Thyroid gland (tissue), 4 donors: ENCODE results near the gene IVD.

Source experiments
- POLR2A ChIP-seq, 2 donors: fragments of 450-650 bp; IDR thresholded peaks; one replicate each; pipeline ENCODE4 v1.6.1; 2017; ENCODE audit warnings: antibody characterized with exemption in 2 of 2, mild to moderate bottlenecking in 2 of 2, moderate library complexity in 1 of 2
- TF ChIP-seq, protein P1 (sequence below), 6 experiments: fragments of 200-600 bp in 3 of 6; fragments of 450-650 bp in 3 of 6; sonication (generic) in 3 of 6; IDR thresholded peaks; one replicate each; pipeline ENCODE4 v1.5.1; 2016 to 2019; ENCODE audit warnings: antibody characterized with exemption in 6 of 6, mild to moderate bottlenecking in 2 of 6, inconsistent platforms in 1 of 6, moderate library complexity in 1 of 6

DNA sequence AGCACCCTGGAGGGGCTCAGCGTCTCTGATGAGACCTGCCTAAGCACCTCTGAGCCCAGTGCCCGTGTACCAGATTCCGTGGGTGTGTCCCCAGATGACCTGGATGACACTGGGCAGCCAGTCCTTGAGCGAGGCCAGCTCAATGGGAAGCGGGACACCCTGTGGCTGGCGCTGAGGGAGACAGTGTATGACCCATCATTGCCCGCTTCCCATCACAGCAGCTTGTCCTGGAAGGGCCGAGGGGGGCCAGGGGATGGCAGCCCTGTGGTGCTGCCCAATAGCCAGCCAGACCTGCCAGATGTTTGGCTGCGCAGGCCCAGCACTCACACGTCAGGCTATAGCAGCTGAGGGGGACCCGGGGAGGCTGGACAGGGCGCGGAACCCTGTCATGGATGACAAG lies 35.6 kb upstream of the IVD start:
- TF ChIP-seq, protein P1, sequence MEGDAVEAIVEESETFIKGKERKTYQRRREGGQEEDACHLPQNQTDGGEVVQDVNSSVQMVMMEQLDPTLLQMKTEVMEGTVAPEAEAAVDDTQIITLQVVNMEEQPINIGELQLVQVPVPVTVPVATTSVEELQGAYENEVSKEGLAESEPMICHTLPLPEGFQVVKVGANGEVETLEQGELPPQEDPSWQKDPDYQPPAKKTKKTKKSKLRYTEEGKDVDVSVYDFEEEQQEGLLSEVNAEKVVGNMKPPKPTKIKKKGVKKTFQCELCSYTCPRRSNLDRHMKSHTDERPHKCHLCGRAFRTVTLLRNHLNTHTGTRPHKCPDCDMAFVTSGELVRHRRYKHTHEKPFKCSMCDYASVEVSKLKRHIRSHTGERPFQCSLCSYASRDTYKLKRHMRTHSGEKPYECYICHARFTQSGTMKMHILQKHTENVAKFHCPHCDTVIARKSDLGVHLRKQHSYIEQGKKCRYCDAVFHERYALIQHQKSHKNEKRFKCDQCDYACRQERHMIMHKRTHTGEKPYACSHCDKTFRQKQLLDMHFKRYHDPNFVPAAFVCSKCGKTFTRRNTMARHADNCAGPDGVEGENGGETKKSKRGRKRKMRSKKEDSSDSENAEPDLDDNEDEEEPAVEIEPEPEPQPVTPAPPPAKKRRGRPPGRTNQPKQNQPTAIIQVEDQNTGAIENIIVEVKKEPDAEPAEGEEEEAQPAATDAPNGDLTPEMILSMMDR (IDR thresholded peaks at IDR 0.05) = no peak
- no peak for TF ChIP-seq POLR2A (IDR thresholded peaks at IDR 0.05)
